Right lobe of liver (tissue), 4 donors: ENCODE data around the gene EXOC3.

Source experiments
- CTCF ChIP-seq, 4 donors: fragments of 200-600 bp in 3 of 4; fragments of 450-650 bp in 1 of 4; IDR thresholded peaks; one replicate each; pipeline versions ENCODE4 v1.5.1 to v1.8.0; 2016 to 2022; ENCODE audit warnings: antibody characterized with exemption in 4 of 4, mild to moderate bottlenecking in 2 of 4
- POLR2A ChIP-seq: fragments of 450-650 bp; IDR thresholded peaks from one replicate; pipeline ENCODE4 v1.6.1; 2017; ENCODE audit warnings: antibody characterized with exemption, mild to moderate bottlenecking
- donor health status: DM: no; HTN: no; CAD: no.
- donor health status: DM: no; HTN: no; CAD: no.
- donor health status: DM: no; HTN: yes; CAD: no.

GRCh38 chr5:451587-452458, 8.8 kb downstream of the EXOC3 start:
- no peak for TF ChIP-seq CTCF (IDR thresholded peaks at IDR 0.05)
- no peak for TF ChIP-seq POLR2A
